Vagina (tissue), 2 donors: ENCODE measurements around the gene SLC36A4. TPM values are rescaled to one million over a fixed set of nuclear protein-coding genes. Genes with fewer than 3 reads are reported as not detected.
"Not testable (repeated sequence)": the region's sequence is repeated elsewhere in the genome, so short reads cannot be mapped to it uniquely, and the experiment has no call there.

Source experiments
- DNase-seq, 2 donors: peaks; one replicate each; pipeline ENCODE4 v3.0.0-alpha.2; 2017; ENCODE audit errors: extremely low spot score in 2 of 2
- H3K27ac ChIP-seq: fragments of 200-600 bp; sonication (generic); one replicate; pipeline ENCODE4 v1.5.1; 2019
- H3K27me3 ChIP-seq: fragments of 200-600 bp; sonication (generic); one replicate; pipeline ENCODE4 v1.5.1; 2019
- H3K36me3 ChIP-seq, 2 donors: fragments of 200-600 bp; sonication (generic); one replicate each; pipeline ENCODE4 v1.5.1; 2017 to 2019
- H3K4me1 ChIP-seq: fragments of 200-600 bp; sonication (generic); one replicate; pipeline ENCODE4 v1.5.1; 2019
- H3K4me3 ChIP-seq, 2 donors: fragments of 200-600 bp; sonication (generic); 1 replicate in 1 of 2; 2 replicates in 1 of 2; pipeline ENCODE4 v1.5.1; 2016 to 2019
- H3K9me3 ChIP-seq: fragments of 200-600 bp; sonication (generic); one replicate; pipeline ENCODE4 v1.5.1; 2019
- CTCF ChIP-seq, 3 experiments: fragments of 450-650 bp in 2 of 3; fragments of 200-600 bp in 1 of 3; sonication (generic) in 1 of 3; IDR thresholded peaks; one replicate each; pipeline ENCODE4 v1.5.1; 2017 to 2019; ENCODE audit warnings: antibody characterized with exemption in 3 of 3, mild to moderate bottlenecking in 2 of 3, moderate library complexity in 2 of 3
- POLR2A ChIP-seq, 2 donors: fragments of 450-650 bp; IDR thresholded peaks; one replicate each; pipeline ENCODE4 v1.6.1; 2017; ENCODE audit warnings: antibody characterized with exemption in 2 of 2, mild to moderate bottlenecking in 2 of 2, moderate library complexity in 2 of 2
- POLR2AphosphoS5 ChIP-seq, 2 donors: sonication (generic); formaldehyde crosslinking; IDR thresholded peaks; one replicate each; pipeline ENCODE4 v1.9.0; 2017; ENCODE audit warnings: antibody characterized with exemption in 2 of 2, mild to moderate bottlenecking in 2 of 2, low read depth in 1 of 2; ENCODE audit not compliant: insufficient read depth in 1 of 2
- intact Hi-C: fragments of 100-400 bp; cut with DNase I; formaldehyde crosslinking; loops from one replicate; pipeline ENCODE4 v1.15.1; 2023
- total RNA-seq: library from RNA; depleted of rRNA; stranded (reverse); fragments of >200 nt; gene quantifications from one replicate; pipeline ENCODE4 v1.2.3, GENCODE V29; 2016

The SLC36A4 gene
- total RNA-seq, 1 donor from 2014 or later = 16.7 TPM

- DNase-seq = no peak
- no peaks in the 10 kb centered on the region for H3K36me3 ChIP-seq
- H3K27me3 ChIP-seq = no peaks in the 10 kb centered on the region
- TF ChIP-seq POLR2AphosphoS5 (IDR thresholded peaks at IDR 0.05; ENCODE audit: insufficient read depth in 1 of 2, low read depth in 1 of 2) (no peak), POLR2A (IDR thresholded peaks at IDR 0.05) (no peak)
- H3K4me3 ChIP-seq = no peak overlapping the region
- no peaks in the 10 kb centered on the region for H3K9me3 ChIP-seq
- H3K4me1 ChIP-seq = no peaks in the 10 kb centered on the region
- intact Hi-C loops = no loop called here
- H3K27ac ChIP-seq = no peak overlapping the region
Measured at GRCh38 chr11:93117565-93117964, 80.2 kb downstream of the SLC36A4 start.

DNA sequence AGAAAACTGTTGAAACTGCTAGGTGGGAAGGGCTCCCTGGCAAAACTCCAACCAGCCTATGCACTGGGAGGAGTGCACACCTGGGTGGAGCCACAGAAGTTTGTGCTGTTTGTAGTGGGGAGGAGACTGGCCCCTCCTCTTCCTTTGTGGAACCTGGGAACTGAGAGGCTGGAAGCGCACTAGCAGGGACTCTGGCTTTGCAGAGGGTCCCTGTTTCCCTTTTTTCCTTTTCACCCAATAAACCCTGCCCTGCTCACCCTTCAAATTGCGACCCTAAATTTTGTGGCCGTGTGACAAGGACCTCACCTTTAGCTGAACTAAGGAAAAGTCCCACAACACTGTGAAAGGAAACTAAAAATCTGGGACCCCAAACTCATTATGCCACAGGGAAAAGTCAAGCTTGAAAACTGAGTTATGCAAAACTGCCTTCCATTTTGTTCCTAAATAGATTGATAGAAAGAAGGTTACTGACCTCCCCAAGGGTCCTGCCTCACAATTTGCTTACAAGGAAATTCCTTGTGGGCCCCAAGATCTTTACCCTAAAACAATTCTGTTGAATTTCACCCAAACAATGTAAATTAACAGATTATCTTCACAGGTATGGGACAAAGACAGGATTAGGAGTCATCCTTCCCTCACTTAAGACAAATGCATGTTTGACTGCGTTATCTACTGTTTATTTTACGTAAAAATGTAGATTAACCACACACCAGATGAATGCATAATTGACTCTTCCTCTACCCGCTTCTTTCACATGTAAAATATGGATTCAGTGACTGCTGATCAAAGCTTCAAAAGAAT, 81.0 kb downstream of the SLC36A4 start:
- no peaks in the 10 kb centered on the region for H3K9me3 ChIP-seq
- TF ChIP-seq CTCF (IDR thresholded peaks at IDR 0.05) (no peak), POLR2AphosphoS5 (IDR thresholded peaks at IDR 0.05; ENCODE audit: insufficient read depth in 1 of 2, low read depth in 1 of 2) (no peak), POLR2A (IDR thresholded peaks at IDR 0.05) (no peak)
- DNase-seq = no peak
- no peak overlapping the region for H3K27ac ChIP-seq
- no peak overlapping the region for H3K4me3 ChIP-seq
- no peaks in the 10 kb centered on the region for H3K4me1 ChIP-seq
- H3K27me3 ChIP-seq = no peaks in the 10 kb centered on the region
- intact Hi-C loops = no loop called here
- H3K36me3 ChIP-seq = no peaks in the 10 kb centered on the region

GRCh38 chr11:93114304-93114703, 83.5 kb downstream of the SLC36A4 start:
- Histone ChIP-seq H3K27me3 (no peaks in the 10 kb centered on the region), H3K4me3 (no peak overlapping the region), H3K9me3 (no peaks in the 10 kb centered on the region), H3K4me1 (no peaks in the 10 kb centered on the region), H3K36me3 (no peaks in the 10 kb centered on the region), H3K27ac (no peak overlapping the region)
- intact Hi-C loops = no loop called here
- TF ChIP-seq CTCF (IDR thresholded peaks at IDR 0.05) = no peak
- no peak for TF ChIP-seq POLR2A (IDR thresholded peaks at IDR 0.05)
- TF ChIP-seq POLR2AphosphoS5 (IDR thresholded peaks at IDR 0.05; ENCODE audit: insufficient read depth in 1 of 2, low read depth in 1 of 2) = no peak
- DNase-seq = no peak

- TF ChIP-seq POLR2A (IDR thresholded peaks at IDR 0.05) (no peak), CTCF (IDR thresholded peaks at IDR 0.05) (no peak), POLR2AphosphoS5 (IDR thresholded peaks at IDR 0.05; ENCODE audit: insufficient read depth in 1 of 2, low read depth in 1 of 2) (no peak)
- intact Hi-C loops = no loop called here
- Histone ChIP-seq H3K27me3 (no peaks in the 10 kb centered on the region), H3K4me1 (no peaks in the 10 kb centered on the region), H3K9me3 (no peaks in the 10 kb centered on the region), H3K36me3 (no peaks in the 10 kb centered on the region), H3K27ac (no peak overlapping the region), H3K4me3 (no peak overlapping the region)
- DNase-seq = no peak
Measured at GRCh38 chr11:93113824-93114223, 84.0 kb downstream of the SLC36A4 start.

GRCh38 chr11:93111147-93111546, 86.6 kb downstream of the SLC36A4 start:
- H3K36me3 ChIP-seq, H3K27ac ChIP-seq, H3K9me3 ChIP-seq, DNase-seq, intact Hi-C loops, H3K4me3 ChIP-seq, H3K27me3 ChIP-seq, H3K4me1 ChIP-seq: not testable (repeated sequence)

- Histone ChIP-seq H3K36me3 (no peaks in the 10 kb centered on the region), H3K27ac (no peak overlapping the region), H3K9me3 (no peaks in the 10 kb centered on the region), H3K4me3 (no peak overlapping the region), H3K4me1 (no peaks in the 10 kb centered on the region), H3K27me3 (no peaks in the 10 kb centered on the region)
- DNase-seq = no peak
- TF ChIP-seq POLR2A (IDR thresholded peaks at IDR 0.05) = no peak
- no peak for TF ChIP-seq CTCF (IDR thresholded peaks at IDR 0.05)
- no peak for TF ChIP-seq POLR2AphosphoS5 (IDR thresholded peaks at IDR 0.05; ENCODE audit: insufficient read depth in 1 of 2, low read depth in 1 of 2)
- intact Hi-C loops = no loop called here
Measured at GRCh38 chr11:93100211-93100610, 97.6 kb downstream of the SLC36A4 start.
